Measurements from ENCODE around the gene ADGRG6. TPM values are rescaled to one million over a fixed set of nuclear protein-coding genes. Genes with fewer than 3 reads are reported as not detected.
"Not testable (repeated sequence)": the region's sequence is repeated elsewhere in the genome, so short reads cannot be mapped to it uniquely, and the experiment has no call there.

Gene ADGRG6
- total and polyA plus RNA-seq, 2 donors = 10.2 to 13.6 TPM

GRCh38 chr6:142444376-142444775 is 142.6 kb downstream of the ADGRG6 start:
- Histone ChIP-seq H3K36me3 (ENCODE audit: control insufficient read depth in 2 of 2, insufficient read depth in 2 of 2, low read length in 1 of 2) (no peaks in the 10 kb centered on the region), H3K4me1 (ENCODE audit: control insufficient read depth in 2 of 2, insufficient read depth in 2 of 2, low read length in 2 of 2) (no peaks in the 10 kb centered on the region), H3K27ac (ENCODE audit: low read depth in 1 of 2, low read length in 1 of 2) (no peak overlapping the region), H3K27me3 (ENCODE audit: control insufficient read depth in 2 of 2, insufficient read depth in 1 of 2, low read length in 1 of 2) (no peaks in the 10 kb centered on the region), H3K9me3 (ENCODE audit: control insufficient read depth in 2 of 2, insufficient read depth in 1 of 2, low read length in 1 of 2) (peaks cover 0 to 4% of the 10 kb centered on the region in 2 donors), H3K4me3 (ENCODE audit: low read length in 2 of 2) (no peak overlapping the region)
- WGBS = 95% methylated on average over 1 of the region's 1 CpG
- DNase-seq (ENCODE audit: low read depth in 6 of 9, low spot score in 9 of 9) = no peak

- Histone ChIP-seq H3K27me3 (ENCODE audit: control insufficient read depth in 2 of 2, insufficient read depth in 1 of 2, low read length in 1 of 2) (no peaks in the 10 kb centered on the region), H3K9me3 (ENCODE audit: control insufficient read depth in 2 of 2, insufficient read depth in 1 of 2, low read length in 1 of 2) (peaks cover 0 to 4% of the 10 kb centered on the region in 2 donors), H3K27ac (ENCODE audit: low read depth in 1 of 2, low read length in 1 of 2) (no peak overlapping the region), H3K36me3 (ENCODE audit: control insufficient read depth in 2 of 2, insufficient read depth in 2 of 2, low read length in 1 of 2) (no peaks in the 10 kb centered on the region), H3K4me3 (ENCODE audit: low read length in 2 of 2) (no peak overlapping the region), H3K4me1 (ENCODE audit: control insufficient read depth in 2 of 2, insufficient read depth in 2 of 2, low read length in 2 of 2) (no peaks in the 10 kb centered on the region)
- 88% methylated on average over 2 of the region's 2 CpGs for WGBS
- no peak for DNase-seq (ENCODE audit: low read depth in 6 of 9, low spot score in 9 of 9)
Measured at GRCh38 chr6:142444881-142445301, 143.1 kb downstream of the ADGRG6 start.

- Histone ChIP-seq H3K4me3 (ENCODE audit: low read length in 2 of 2) (no peak overlapping the region), H3K27ac (ENCODE audit: low read depth in 1 of 2, low read length in 1 of 2) (no peak overlapping the region), H3K36me3 (ENCODE audit: control insufficient read depth in 2 of 2, insufficient read depth in 2 of 2, low read length in 1 of 2) (no peaks in the 10 kb centered on the region), H3K9me3 (ENCODE audit: control insufficient read depth in 2 of 2, insufficient read depth in 1 of 2, low read length in 1 of 2) (peaks cover 0 to 4% of the 10 kb centered on the region in 2 donors), H3K4me1 (ENCODE audit: control insufficient read depth in 2 of 2, insufficient read depth in 2 of 2, low read length in 2 of 2) (no peaks in the 10 kb centered on the region), H3K27me3 (ENCODE audit: control insufficient read depth in 2 of 2, insufficient read depth in 1 of 2, low read length in 1 of 2) (no peaks in the 10 kb centered on the region)
- 97% methylated on average over 2 of the region's 2 CpGs for WGBS
- DNase-seq (ENCODE audit: low read depth in 6 of 9, low spot score in 9 of 9) = no peak
Measured at GRCh38 chr6:142446168-142446567, 144.4 kb downstream of the ADGRG6 start.

GRCh38 chr6:142446576-142446975 is 144.8 kb downstream of the ADGRG6 start:
- no peaks in the 10 kb centered on the region for H3K4me1 ChIP-seq (ENCODE audit: control insufficient read depth in 2 of 2, insufficient read depth in 2 of 2, low read length in 2 of 2)
- no peak for DNase-seq (ENCODE audit: low read depth in 6 of 9, low spot score in 9 of 9)
- no peaks in the 10 kb centered on the region for H3K27me3 ChIP-seq (ENCODE audit: control insufficient read depth in 2 of 2, insufficient read depth in 1 of 2, low read length in 1 of 2)
- no peak overlapping the region for H3K27ac ChIP-seq (ENCODE audit: low read depth in 1 of 2, low read length in 1 of 2)
- 96% methylated on average over 4 of the region's 4 CpGs for WGBS
- no peak overlapping the region for H3K4me3 ChIP-seq (ENCODE audit: low read length in 2 of 2)
- peaks cover 0 to 4% of the 10 kb centered on the region in 2 donors for H3K9me3 ChIP-seq (ENCODE audit: control insufficient read depth in 2 of 2, insufficient read depth in 1 of 2, low read length in 1 of 2)
- H3K36me3 ChIP-seq (ENCODE audit: control insufficient read depth in 2 of 2, insufficient read depth in 2 of 2, low read length in 1 of 2) = no peaks in the 10 kb centered on the region

- WGBS = 97% methylated on average over 4 of the region's 4 CpGs
Measured at GRCh38 chr6:142448091-142448729, 146.4 kb downstream of the ADGRG6 start.

GRCh38 chr6:142450856-142451255 is 149.0 kb downstream of the ADGRG6 start:
- DNase-seq (ENCODE audit: low read depth in 6 of 9, low spot score in 9 of 9); H3K4me3 ChIP-seq (ENCODE audit: low read length in 2 of 2); H3K4me1 ChIP-seq (ENCODE audit: control insufficient read depth in 2 of 2, insufficient read depth in 2 of 2, low read length in 2 of 2); H3K36me3 ChIP-seq (ENCODE audit: control insufficient read depth in 2 of 2, insufficient read depth in 2 of 2, low read length in 1 of 2); H3K27ac ChIP-seq (ENCODE audit: low read depth in 1 of 2, low read length in 1 of 2); H3K27me3 ChIP-seq (ENCODE audit: control insufficient read depth in 2 of 2, insufficient read depth in 1 of 2, low read length in 1 of 2); H3K9me3 ChIP-seq (ENCODE audit: control insufficient read depth in 2 of 2, insufficient read depth in 1 of 2, low read length in 1 of 2): not testable (repeated sequence)
- WGBS = 95% methylated on average over 5 of the region's 5 CpGs

More at GRCh38 chr6:142448091-142448729, 146.4 kb downstream of the ADGRG6 start:
- Histone ChIP-seq H3K27ac (ENCODE audit: low read depth in 1 of 2, low read length in 1 of 2) (no peak overlapping the region), H3K36me3 (ENCODE audit: control insufficient read depth in 2 of 2, insufficient read depth in 2 of 2, low read length in 1 of 2) (no peaks in the 10 kb centered on the region), H3K4me3 (ENCODE audit: low read length in 2 of 2) (no peak overlapping the region), H3K9me3 (ENCODE audit: control insufficient read depth in 2 of 2, insufficient read depth in 1 of 2, low read length in 1 of 2) (peaks cover 0 to 4% of the 10 kb centered on the region in 2 donors), H3K4me1 (ENCODE audit: control insufficient read depth in 2 of 2, insufficient read depth in 2 of 2, low read length in 2 of 2) (no peaks in the 10 kb centered on the region), H3K27me3 (ENCODE audit: control insufficient read depth in 2 of 2, insufficient read depth in 1 of 2, low read length in 1 of 2) (no peaks in the 10 kb centered on the region)
- DNase-seq (ENCODE audit: low read depth in 6 of 9, low spot score in 9 of 9) = no peak

GRCh38 chr6:142452993-142453392 is 151.2 kb downstream of the ADGRG6 start:
- no peaks in the 10 kb centered on the region for H3K4me1 ChIP-seq (ENCODE audit: control insufficient read depth in 2 of 2, insufficient read depth in 2 of 2, low read length in 2 of 2)
- H3K27ac ChIP-seq (ENCODE audit: low read depth in 1 of 2, low read length in 1 of 2) = no peak overlapping the region
- no peak overlapping the region for H3K4me3 ChIP-seq (ENCODE audit: low read length in 2 of 2)
- no peak for DNase-seq (ENCODE audit: low read depth in 6 of 9, low spot score in 9 of 9)
- peaks cover 0 to 4% of the 10 kb centered on the region in 2 donors for H3K9me3 ChIP-seq (ENCODE audit: control insufficient read depth in 2 of 2, insufficient read depth in 1 of 2, low read length in 1 of 2)
- H3K27me3 ChIP-seq (ENCODE audit: control insufficient read depth in 2 of 2, insufficient read depth in 1 of 2, low read length in 1 of 2) = no peaks in the 10 kb centered on the region
- WGBS = 98% methylated on average over 2 of the region's 2 CpGs
- no peaks in the 10 kb centered on the region for H3K36me3 ChIP-seq (ENCODE audit: control insufficient read depth in 2 of 2, insufficient read depth in 2 of 2, low read length in 1 of 2)

- not testable (repeated sequence) for H3K4me1 ChIP-seq (ENCODE audit: control insufficient read depth in 2 of 2, insufficient read depth in 2 of 2, low read length in 2 of 2); H3K9me3 ChIP-seq (ENCODE audit: control insufficient read depth in 2 of 2, insufficient read depth in 1 of 2, low read length in 1 of 2); DNase-seq (ENCODE audit: low read depth in 6 of 9, low spot score in 9 of 9); H3K27me3 ChIP-seq (ENCODE audit: control insufficient read depth in 2 of 2, insufficient read depth in 1 of 2, low read length in 1 of 2); H3K4me3 ChIP-seq (ENCODE audit: low read length in 2 of 2); H3K36me3 ChIP-seq (ENCODE audit: control insufficient read depth in 2 of 2, insufficient read depth in 2 of 2, low read length in 1 of 2); H3K27ac ChIP-seq (ENCODE audit: low read depth in 1 of 2, low read length in 1 of 2)
- 98% methylated on average over 1 of the region's 1 CpG for WGBS
Measured at GRCh38 chr6:142454196-142454595, 152.4 kb downstream of the ADGRG6 start.

- not testable (repeated sequence) for H3K27ac ChIP-seq (ENCODE audit: low read depth in 1 of 2, low read length in 1 of 2); H3K4me3 ChIP-seq (ENCODE audit: low read length in 2 of 2); H3K4me1 ChIP-seq (ENCODE audit: control insufficient read depth in 2 of 2, insufficient read depth in 2 of 2, low read length in 2 of 2); DNase-seq (ENCODE audit: low read depth in 6 of 9, low spot score in 9 of 9); H3K27me3 ChIP-seq (ENCODE audit: control insufficient read depth in 2 of 2, insufficient read depth in 1 of 2, low read length in 1 of 2); H3K9me3 ChIP-seq (ENCODE audit: control insufficient read depth in 2 of 2, insufficient read depth in 1 of 2, low read length in 1 of 2); H3K36me3 ChIP-seq (ENCODE audit: control insufficient read depth in 2 of 2, insufficient read depth in 2 of 2, low read length in 1 of 2)
- 84% methylated on average over 2 of the region's 2 CpGs for WGBS
Measured at GRCh38 chr6:142454848-142455247, 153.0 kb downstream of the ADGRG6 start.
